Measurements from ENCODE around the gene LRRC39. TPM values are rescaled to one million over a fixed set of nuclear protein-coding genes. Genes with fewer than 3 reads are reported as not detected.

The LRRC39 gene
- total RNA-seq, 1 donor from 2014 or later, result 0.53 TPM

- no peak for DNase-seq (ENCODE audit: extremely low read depth, low read depth, low spot score)
Measured at GRCh38 chr1:100151679-100152078, 26.4 kb downstream of the LRRC39 start.

GRCh38 chr1:100147875-100148274 is 30.2 kb downstream of the LRRC39 start:
- no peak for DNase-seq (ENCODE audit: extremely low read depth, low read depth, low spot score)

GRCh38 chr1:100146958-100147357 is 31.1 kb downstream of the LRRC39 start:
- DNase-seq (ENCODE audit: extremely low read depth, low read depth, low spot score), result no peak

GRCh38 chr1:100145116-100145515 is 32.9 kb downstream of the LRRC39 start:
- no peak for DNase-seq (ENCODE audit: extremely low read depth, low read depth, low spot score)

- DNase-seq (ENCODE audit: extremely low read depth, low read depth, low spot score), result no peak
Measured at GRCh38 chr1:100142343-100142742, 35.7 kb downstream of the LRRC39 start.

GRCh38 chr1:100141192-100141591 is 36.9 kb downstream of the LRRC39 start:
- no peak for DNase-seq (ENCODE audit: extremely low read depth, low read depth, low spot score)

GRCh38 chr1:100137602-100138001 is 40.5 kb downstream of the LRRC39 start:
- DNase-seq (ENCODE audit: extremely low read depth, low read depth, low spot score), result no peak

GRCh38 chr1:100134872-100135271 is 43.2 kb downstream of the LRRC39 start:
- DNase-seq (ENCODE audit: extremely low read depth, low read depth, low spot score), result no peak

- DNase-seq (ENCODE audit: extremely low read depth, low read depth, low spot score), result peak; percentile 92
Measured at GRCh38 chr1:100132566-100133477, 45.2 kb downstream of the LRRC39 start, which contains the start of the genes SASS6 and TRMT13. Gene SASS6, minus strand, starts transcription at chr1:100132930. Its CDS starts 116 bp downstream, at chr1:100132814. Gene TRMT13, plus strand, starts transcription at chr1:100133163. Its CDS starts 6 bp downstream, at chr1:100133169.

GRCh38 chr1:100131623-100132022 is 46.4 kb downstream of the LRRC39 start:
- no peak for DNase-seq (ENCODE audit: extremely low read depth, low read depth, low spot score)

- DNase-seq (ENCODE audit: extremely low read depth, low read depth, low spot score), result peak; percentile 9
Measured at GRCh38 chr1:100130552-100131077, 47.4 kb downstream of the LRRC39 start.

GRCh38 chr1:100127226-100127625 is 50.8 kb downstream of the LRRC39 start:
- DNase-seq (ENCODE audit: extremely low read depth, low read depth, low spot score), result no peak

GRCh38 chr1:100122177-100122576 is 55.9 kb downstream of the LRRC39 start:
- no peak for DNase-seq (ENCODE audit: extremely low read depth, low read depth, low spot score)

- no peak for DNase-seq (ENCODE audit: extremely low read depth, low read depth, low spot score)
Measured at GRCh38 chr1:100115524-100115923, 62.5 kb downstream of the LRRC39 start.

- no peak for DNase-seq (ENCODE audit: extremely low read depth, low read depth, low spot score)
Measured at GRCh38 chr1:100109554-100110066, 68.4 kb downstream of the LRRC39 start.

- no peak for DNase-seq (ENCODE audit: extremely low read depth, low read depth, low spot score)
Measured at GRCh38 chr1:100107696-100108095, 70.4 kb downstream of the LRRC39 start.

GRCh38 chr1:100101564-100101963 is 76.5 kb downstream of the LRRC39 start:
- DNase-seq (ENCODE audit: extremely low read depth, low read depth, low spot score), result no peak

GRCh38 chr1:100100202-100100601 is 77.9 kb downstream of the LRRC39 start:
- DNase-seq (ENCODE audit: extremely low read depth, low read depth, low spot score), result no peak
